OCI-LY3 (cell line): ENCODE results near the gene BAIAP3.

Experiments used
- H2AFZ ChIP-seq: fragments of 200-600, 300-600 bp; shearing (Covaris generic); 2 replicates; pipeline ENCODE4 v1.6.0; 2014; ENCODE audit warnings: antibody characterized with exemption, low read depth, low read length
- H3K27ac ChIP-seq: fragments of 200-600, 300-600 bp; sonication (generic); 2 replicates; pipeline ENCODE4 v1.5.1; 2014; ENCODE audit warnings: mild to moderate bottlenecking, low read length, moderate library complexity, mixed read lengths
- H3K27me3 ChIP-seq: fragments of 200-600, 300-600 bp; sonication (generic); 2 replicates; pipeline ENCODE4 v1.6.1; 2014; ENCODE audit warnings: low read depth, low read length, mixed read lengths
- H3K36me3 ChIP-seq: fragments of 200-600, 300-600 bp; sonication (generic); replicated peaks from 2 replicates; pipeline ENCODE3; 2014; ENCODE audit warnings: low read depth, low read length, mixed read lengths
- H3K4me1 ChIP-seq: fragments of 300-600, 200-600 bp; sonication (generic); 2 replicates; pipeline ENCODE4 v1.6.1; 2014; ENCODE audit warnings: low read length, mixed read lengths
- H3K4me2 ChIP-seq: fragments of 200-600, 300-600 bp; sonication (generic); 2 replicates; pipeline ENCODE4 v1.6.1; 2014; ENCODE audit warnings: low read length, mixed read lengths
- H3K4me3 ChIP-seq: fragments of 300-600, 200-600 bp; sonication (generic); 2 replicates; pipeline ENCODE4 v1.5.1; 2014; ENCODE audit warnings: antibody characterized with exemption, mild to moderate bottlenecking, low read length, moderate library complexity
- H3K79me2 ChIP-seq: fragments of 300-600, 200-600 bp; shearing (Covaris generic); 2 replicates; pipeline ENCODE4 v1.6.1; 2014; ENCODE audit warnings: mild to moderate bottlenecking, low read length, mixed read lengths
- H3K9ac ChIP-seq: fragments of 300-600, 200-600 bp; shearing (Covaris generic); 2 replicates; pipeline ENCODE4 v1.6.0; 2014; ENCODE audit warnings: mild to moderate bottlenecking, low read length, moderate library complexity
- H3K9me3 ChIP-seq: fragments of 200-600, 300-600 bp; shearing (Covaris generic); 2 replicates; pipeline ENCODE4 v1.6.1; 2014; ENCODE audit warnings: low read length, mixed read lengths; ENCODE audit not compliant: insufficient read depth
- H4K20me1 ChIP-seq: fragments of 200-600, 300-600 bp; sonication (generic); 2 replicates; pipeline ENCODE4 v1.6.1; 2016; ENCODE audit warnings: low read length, mixed read lengths; ENCODE audit not compliant: insufficient read depth
- CTCF ChIP-seq: fragments of 200-600, 300-600 bp; sonication (generic); IDR thresholded peaks from 2 replicates; pipeline ENCODE4 v1.5.1; 2014; ENCODE audit warnings: antibody characterized with exemption, low read length, low read depth
- EZH2phosphoT487 ChIP-seq: fragments of 200-600 bp; shearing (Covaris generic); IDR thresholded peaks from 2 replicates; pipeline ENCODE4 v1.6.1; 2018; ENCODE audit warnings: antibody characterized with exemption, mixed run types, low read depth

BAIAP3 gene

GRCh38 chr16:1349351-1349750 lies 15.9 kb downstream of the BAIAP3 start:
- Histone ChIP-seq H3K36me3 (no peaks in the 10 kb centered on the region), H3K79me2 (peaks cover 41% of the 10 kb centered on the region), H3K27ac (no peak overlapping the region), H3K4me1 (peaks cover 13% of the 10 kb centered on the region), H3K27me3 (no peaks in the 10 kb centered on the region), H3K4me2 (no peak overlapping the region), H4K20me1 (no peaks in the 10 kb centered on the region), H3K9me3 (no peaks in the 10 kb centered on the region), H3K4me3 (no peak overlapping the region), H2AFZ (no peak overlapping the region), H3K9ac (no peak overlapping the region)
- TF ChIP-seq EZH2phosphoT487, result no peak
- TF ChIP-seq CTCF, result no peak

- Histone ChIP-seq H3K4me2 (no peak overlapping the region), H3K4me3 (no peak overlapping the region), H3K4me1 (peaks cover 13% of the 10 kb centered on the region), H3K27ac (no peak overlapping the region), H3K36me3 (no peaks in the 10 kb centered on the region), H3K27me3 (no peaks in the 10 kb centered on the region), H2AFZ (no peak overlapping the region), H3K9ac (no peak overlapping the region), H3K79me2 (peaks cover 45% of the 10 kb centered on the region), H3K9me3 (no peaks in the 10 kb centered on the region), H4K20me1 (no peaks in the 10 kb centered on the region)
- no peak for TF ChIP-seq EZH2phosphoT487
- TF ChIP-seq CTCF, result no peak
These were observed 16.5 kb downstream of the BAIAP3 start for GRCh38 chr16:1349951-1350350.

GRCh38 chr16:1350691-1351090 lies 17.2 kb downstream of the BAIAP3 start:
- Histone ChIP-seq H4K20me1 (no peaks in the 10 kb centered on the region), H3K4me3 (peak overlapping the region; percentile 87), H3K4me2 (peak overlapping the region; percentile 69), H3K36me3 (no peaks in the 10 kb centered on the region), H3K9ac (peak overlapping the region; percentile 84), H3K79me2 (peaks cover 53% of the 10 kb centered on the region), H3K27me3 (no peaks in the 10 kb centered on the region), H3K4me1 (peaks cover 13% of the 10 kb centered on the region), H3K9me3 (no peaks in the 10 kb centered on the region), H2AFZ (no peak overlapping the region), H3K27ac (no peak overlapping the region)
- TF ChIP-seq EZH2phosphoT487 (no peak), CTCF (no peak)

GRCh38 chr16:1351215-1351581 lies 17.8 kb downstream of the BAIAP3 start:
- peak overlapping the region; percentile 87 for H3K4me3 ChIP-seq

More at GRCh38 chr16:1351215-1351581, 17.8 kb downstream of the BAIAP3 start:
- Histone ChIP-seq H3K27ac (peak overlapping the region; percentile 34; the same call in 1 of the 2 replicates), H3K36me3 (no peaks in the 10 kb centered on the region), H3K79me2 (peaks cover 58% of the 10 kb centered on the region), H3K4me2 (peak overlapping the region; percentile 69), H3K9ac (peak overlapping the region; percentile 84), H3K9me3 (no peaks in the 10 kb centered on the region), H4K20me1 (no peaks in the 10 kb centered on the region), H2AFZ (peak overlapping the region; percentile 35; the same call in 1 of the 2 replicates), H3K27me3 (no peaks in the 10 kb centered on the region), H3K4me1 (peaks cover 13% of the 10 kb centered on the region)
- no peak for TF ChIP-seq EZH2phosphoT487
- TF ChIP-seq CTCF, result no peak
